ENCODE measurements around the gene ZBTB7C. TPM values are rescaled to one million over a fixed set of nuclear protein-coding genes. Genes with fewer than 3 reads are reported as not detected.

ZBTB7C gene
- total RNA-seq, 3 donors from 2014 or later, result 5.6 to 26.5 (median 6.1) TPM

DNA sequence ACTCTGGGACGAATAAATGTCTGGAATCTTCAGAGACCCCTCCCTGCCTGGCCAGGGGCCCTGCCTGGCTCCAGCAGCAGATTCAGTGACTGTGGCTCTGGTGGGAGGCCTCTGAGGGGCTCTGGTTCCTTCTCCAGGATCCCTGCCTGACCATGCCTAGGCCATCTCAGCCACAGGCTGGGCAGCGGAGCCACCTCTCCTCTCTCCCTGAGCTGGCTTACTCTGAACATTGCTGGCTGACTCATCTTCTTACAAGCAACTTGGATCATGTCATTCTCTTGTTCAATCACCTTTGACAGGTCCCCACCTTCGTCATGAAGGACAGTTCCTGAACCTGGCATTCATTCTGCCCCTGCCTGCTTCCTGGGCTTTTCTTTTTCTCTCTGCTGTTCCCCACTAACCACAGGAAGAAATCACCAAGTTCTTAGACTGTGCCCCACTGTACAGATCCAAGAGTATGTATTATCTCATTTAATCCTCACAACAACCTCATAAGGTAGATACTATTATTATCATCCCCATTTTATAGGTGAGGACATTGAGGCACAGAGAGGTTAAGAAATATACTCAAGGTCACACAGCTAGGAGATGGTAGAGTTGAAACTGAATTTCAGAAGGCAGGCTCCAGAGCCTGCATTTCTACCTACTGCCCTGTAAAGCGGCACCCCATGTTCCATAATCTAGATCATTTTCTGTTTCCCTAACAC, 323.2 kb downstream of the ZBTB7C start:
- no peaks in the 10 kb centered on the region for H3K36me3 ChIP-seq
- no peaks in the 10 kb centered on the region for H3K4me1 ChIP-seq
- H3K9me3 ChIP-seq, result no peaks in the 10 kb centered on the region
- no peaks in the 10 kb centered on the region for H3K27me3 ChIP-seq
- TF ChIP-seq, protein P1, sequence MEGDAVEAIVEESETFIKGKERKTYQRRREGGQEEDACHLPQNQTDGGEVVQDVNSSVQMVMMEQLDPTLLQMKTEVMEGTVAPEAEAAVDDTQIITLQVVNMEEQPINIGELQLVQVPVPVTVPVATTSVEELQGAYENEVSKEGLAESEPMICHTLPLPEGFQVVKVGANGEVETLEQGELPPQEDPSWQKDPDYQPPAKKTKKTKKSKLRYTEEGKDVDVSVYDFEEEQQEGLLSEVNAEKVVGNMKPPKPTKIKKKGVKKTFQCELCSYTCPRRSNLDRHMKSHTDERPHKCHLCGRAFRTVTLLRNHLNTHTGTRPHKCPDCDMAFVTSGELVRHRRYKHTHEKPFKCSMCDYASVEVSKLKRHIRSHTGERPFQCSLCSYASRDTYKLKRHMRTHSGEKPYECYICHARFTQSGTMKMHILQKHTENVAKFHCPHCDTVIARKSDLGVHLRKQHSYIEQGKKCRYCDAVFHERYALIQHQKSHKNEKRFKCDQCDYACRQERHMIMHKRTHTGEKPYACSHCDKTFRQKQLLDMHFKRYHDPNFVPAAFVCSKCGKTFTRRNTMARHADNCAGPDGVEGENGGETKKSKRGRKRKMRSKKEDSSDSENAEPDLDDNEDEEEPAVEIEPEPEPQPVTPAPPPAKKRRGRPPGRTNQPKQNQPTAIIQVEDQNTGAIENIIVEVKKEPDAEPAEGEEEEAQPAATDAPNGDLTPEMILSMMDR (IDR thresholded peaks at IDR 0.05), result no peak
- TF ChIP-seq POLR2A (IDR thresholded peaks at IDR 0.05), result no peak
- TF ChIP-seq POLR2AphosphoS5 (IDR thresholded peaks at IDR 0.05), result no peak
- no peak overlapping the region for H3K4me3 ChIP-seq
- peak overlapping the region; percentile 56 to 73 for H3K27ac ChIP-seq
- DNase-seq (ENCODE audit: low spot score in 2 of 2), result no peak
- intact Hi-C loops (cut with DNase I; ENCODE audit: low total_unique reads), result no loop called here

DNA sequence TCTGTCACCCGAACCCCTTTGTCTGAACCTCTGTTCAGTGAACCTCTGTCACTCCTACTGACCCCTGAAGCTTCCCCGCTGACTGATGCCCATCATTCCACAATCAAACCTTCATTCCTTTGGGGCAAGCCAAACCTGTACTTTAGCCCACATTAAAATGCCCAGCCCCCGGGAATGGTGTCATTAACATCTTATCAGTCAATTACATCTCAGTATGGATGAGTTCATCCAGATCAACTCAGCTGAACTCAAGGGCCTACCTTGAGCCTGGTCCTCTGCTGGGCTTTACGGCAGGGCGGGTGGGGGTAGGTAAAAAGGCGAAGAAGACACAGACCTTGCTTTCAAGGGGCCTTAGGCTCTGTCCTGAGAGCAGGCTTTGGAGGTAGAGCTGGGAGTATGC, 324.3 kb downstream of the ZBTB7C start:
- H3K9me3 ChIP-seq, result no peaks in the 10 kb centered on the region
- peak overlapping the region; percentile 56 to 73 for H3K27ac ChIP-seq
- H3K36me3 ChIP-seq, result no peaks in the 10 kb centered on the region
- intact Hi-C loops (cut with DNase I; ENCODE audit: low total_unique reads), result no loop called here
- H3K4me1 ChIP-seq, result no peaks in the 10 kb centered on the region
- no peak overlapping the region for H3K4me3 ChIP-seq
- no peaks in the 10 kb centered on the region for H3K27me3 ChIP-seq
- no peak for DNase-seq (ENCODE audit: low spot score in 2 of 2)
- TF ChIP-seq POLR2AphosphoS5 (IDR thresholded peaks at IDR 0.05), result no peak
- TF ChIP-seq POLR2A (IDR thresholded peaks at IDR 0.05), result no peak
- TF ChIP-seq, protein P1 (IDR thresholded peaks at IDR 0.05), result no peak

DNA sequence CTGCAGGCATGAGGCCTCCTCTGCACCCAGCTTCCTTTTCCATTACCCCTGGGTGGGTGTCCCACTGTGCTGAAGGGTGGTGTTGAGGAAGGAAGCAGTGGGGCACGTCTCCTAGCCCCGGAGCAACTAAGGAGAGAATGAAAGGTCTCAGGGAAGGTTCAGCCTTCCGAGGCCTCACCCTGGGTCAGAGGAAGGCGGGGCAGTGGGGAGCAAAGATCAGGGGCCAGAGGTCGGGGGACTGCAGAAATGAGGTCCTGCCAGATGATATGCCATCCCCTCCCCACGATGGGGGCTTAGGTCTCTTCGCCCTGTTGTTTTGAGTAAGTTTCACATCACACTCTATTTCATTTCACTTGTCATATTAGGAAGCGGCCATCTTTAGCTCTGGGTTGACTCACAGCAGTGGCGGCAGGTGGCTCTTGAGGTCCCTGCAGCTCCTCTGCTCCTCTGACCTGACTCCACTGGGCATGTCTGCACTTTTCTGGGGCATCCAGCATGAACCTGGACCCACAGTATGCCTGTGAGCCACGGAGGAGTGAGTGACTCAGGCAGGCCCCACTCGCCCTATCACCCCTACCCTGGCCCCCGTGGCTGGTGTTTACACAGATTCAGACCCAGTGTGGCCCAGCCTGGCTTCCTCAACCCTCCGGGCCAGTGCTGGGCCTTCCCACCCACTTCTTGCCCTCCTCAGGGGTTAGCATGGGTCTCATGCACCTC, 325.0 kb downstream of the ZBTB7C start:
- TF ChIP-seq POLR2AphosphoS5 (IDR thresholded peaks at IDR 0.05) (no peak), POLR2A (IDR thresholded peaks at IDR 0.05) (no peak)
- TF ChIP-seq, protein P1 (IDR thresholded peaks at IDR 0.05), result no peak
- Histone ChIP-seq H3K4me1 (no peaks in the 10 kb centered on the region), H3K4me3 (no peak overlapping the region), H3K9me3 (no peaks in the 10 kb centered on the region), H3K27me3 (no peaks in the 10 kb centered on the region), H3K27ac (peak overlapping the region; percentile 56 to 73), H3K36me3 (no peaks in the 10 kb centered on the region)
- intact Hi-C loops (cut with DNase I; ENCODE audit: low total_unique reads), result no loop called here
- no peak for DNase-seq (ENCODE audit: low spot score in 2 of 2)

DNA sequence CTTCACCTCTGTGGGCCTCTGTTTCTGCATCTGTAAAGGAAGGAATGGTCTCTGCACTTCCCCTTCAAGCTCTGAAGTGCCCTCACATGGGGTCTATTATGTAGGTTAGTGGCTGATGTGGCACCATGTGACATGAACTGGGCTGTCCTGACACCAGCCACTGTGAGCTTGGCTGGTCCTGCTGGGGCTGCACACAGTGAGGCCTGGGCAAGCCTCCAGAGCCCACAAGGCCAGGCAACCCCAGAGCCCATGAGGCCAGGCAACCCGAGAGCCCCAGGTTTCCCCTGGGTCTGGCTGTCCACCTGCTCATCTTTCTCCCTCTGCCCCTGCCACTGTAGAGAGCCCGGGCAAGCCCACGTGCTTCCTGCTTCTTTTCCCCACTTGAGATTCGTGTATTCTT, 328.6 kb downstream of the ZBTB7C start:
- Histone ChIP-seq H3K27ac (no peak overlapping the region), H3K4me3 (no peak overlapping the region), H3K4me1 (peaks cover 0 to under 1% of the 10 kb centered on the region in 2 donors), H3K36me3 (no peaks in the 10 kb centered on the region), H3K27me3 (no peaks in the 10 kb centered on the region), H3K9me3 (no peaks in the 10 kb centered on the region)
- intact Hi-C loops (cut with DNase I; ENCODE audit: low total_unique reads), result no loop called here
- TF ChIP-seq, protein P1 (IDR thresholded peaks at IDR 0.05), result no peak
- TF ChIP-seq POLR2A (IDR thresholded peaks at IDR 0.05) (no peak), POLR2AphosphoS5 (IDR thresholded peaks at IDR 0.05) (no peak)
- DNase-seq (ENCODE audit: low spot score in 2 of 2), result no peak

DNA sequence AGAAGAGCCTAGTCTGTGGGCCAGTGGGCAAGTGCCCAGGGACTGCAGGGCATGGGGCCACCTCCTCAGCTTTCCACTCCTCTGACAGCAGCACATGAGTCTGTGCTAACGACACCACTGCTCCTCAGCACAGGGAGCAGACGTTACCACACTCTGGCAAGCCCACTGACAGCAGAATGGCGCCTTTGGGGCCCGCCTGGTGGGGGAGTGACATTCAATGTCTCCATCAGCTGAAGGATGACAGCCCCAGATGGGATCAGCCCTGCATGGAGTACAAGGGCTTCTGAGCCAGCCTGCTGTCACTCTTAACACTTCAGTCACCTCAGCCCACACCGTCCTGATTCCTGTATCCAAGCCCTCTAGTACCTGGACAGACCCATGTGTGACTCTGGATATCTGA, 329.3 kb downstream of the ZBTB7C start:
- H3K4me1 ChIP-seq, result peaks cover 0 to 7% of the 10 kb centered on the region in 2 donors
- intact Hi-C loops (cut with DNase I; ENCODE audit: low total_unique reads), result no loop called here
- H3K9me3 ChIP-seq, result no peaks in the 10 kb centered on the region
- no peak overlapping the region for H3K4me3 ChIP-seq
- no peaks in the 10 kb centered on the region for H3K27me3 ChIP-seq
- no peaks in the 10 kb centered on the region for H3K36me3 ChIP-seq
- DNase-seq (ENCODE audit: low spot score in 2 of 2), result no peak
- no peak for TF ChIP-seq POLR2A (IDR thresholded peaks at IDR 0.05)
- no peak for TF ChIP-seq POLR2AphosphoS5 (IDR thresholded peaks at IDR 0.05)
- TF ChIP-seq, protein P1 (IDR thresholded peaks at IDR 0.05), result no peak
- H3K27ac ChIP-seq, result no peak overlapping the region
